SU-DHL-6 (cell line): Measurements from ENCODE around the gene AP5Z1.

Experiments
- H2AFZ ChIP-seq: fragments of 200-600 bp; sonication (generic); 2 replicates; pipeline ENCODE4 v1.6.1; 2014; ENCODE audit warnings: low read depth, mild to moderate bottlenecking, moderate library complexity, mixed read lengths, antibody characterized with exemption, low read length; ENCODE audit not compliant: severe bottlenecking
- H3F3A ChIP-seq: fragments of 200-600 bp; shearing (Covaris generic); 2 replicates; pipeline ENCODE4 v1.6.0; 2016; ENCODE audit warnings: antibody characterized with exemption, mild to moderate bottlenecking; ENCODE audit not compliant: insufficient read depth
- H3K27ac ChIP-seq: fragments of 200-600 bp; sonication (generic); 2 replicates; pipeline ENCODE4 v1.5.1; 2016; ENCODE audit warnings: low read depth, mild to moderate bottlenecking, low read length, moderate library complexity, mixed read lengths
- H3K27me3 ChIP-seq: fragments of 200-600 bp; sonication (generic), shearing (Covaris generic); 2 replicates; pipeline ENCODE4 v1.6.0; 2014; ENCODE audit warnings: mild to moderate bottlenecking, low read length
- H3K36me3 ChIP-seq: fragments of 200-600 bp; sonication (generic); 2 replicates; pipeline ENCODE4 v1.6.1; 2014; ENCODE audit warnings: mild to moderate bottlenecking, low read length, mixed read lengths
- H3K4me2 ChIP-seq: fragments of 300-600, 200-600 bp; shearing (Covaris generic), sonication (generic); 2 replicates; pipeline ENCODE4 v1.6.0; 2014; ENCODE audit warnings: low read length, low read depth, mild to moderate bottlenecking; ENCODE audit not compliant: poor library complexity, severe bottlenecking
- H3K4me3 ChIP-seq: fragments of 200-600 bp; sonication (generic); 2 replicates; pipeline ENCODE4 v1.5.1; 2014; ENCODE audit warnings: antibody characterized with exemption, low read length, mild to moderate bottlenecking, mixed read lengths; ENCODE audit not compliant: insufficient read depth, poor library complexity, severe bottlenecking
- H3K79me2 ChIP-seq: fragments of 200-600 bp; sonication (generic); 2 replicates; pipeline ENCODE4 v1.6.1; 2014; ENCODE audit warnings: mild to moderate bottlenecking, low read length, moderate library complexity; ENCODE audit not compliant: insufficient read depth
- H3K9ac ChIP-seq: fragments of 200-600 bp; sonication (generic); 2 replicates; pipeline ENCODE4 v1.7.0; 2014; ENCODE audit warnings: mild to moderate bottlenecking, low read length
- H3K9me2 ChIP-seq: fragments of 200-600 bp; sonication (generic); replicated peaks from 2 replicates; pipeline ENCODE4 v1.6.1; 2014; ENCODE audit warnings: low read length; ENCODE audit not compliant: insufficient read depth
- H3K9me3 ChIP-seq: fragments of 200-600 bp; sonication (generic); 2 replicates; pipeline ENCODE4 v1.6.1; 2014; ENCODE audit warnings: low read length, mixed read lengths; ENCODE audit not compliant: insufficient read depth
- H4K20me1 ChIP-seq: fragments of 200-600 bp; sonication (generic); 2 replicates; pipeline ENCODE4 v1.6.1; 2014; ENCODE audit warnings: low read depth, mild to moderate bottlenecking, antibody characterized with exemption, low read length, moderate library complexity, mixed read lengths
- CTCF ChIP-seq: fragments of 200-600 bp; sonication (generic); IDR thresholded peaks from one replicate; pipeline ENCODE4 v1.5.1; 2017; ENCODE audit warnings: antibody characterized with exemption, mild to moderate bottlenecking, low read length, moderate library complexity; ENCODE audit not compliant: insufficient read depth, poor library complexity, severe bottlenecking
- EZH2phosphoT487 ChIP-seq: fragments of 200-600 bp; sonication (generic), shearing (Covaris generic); conservative IDR thresholded peaks from 2 replicates; pipeline ENCODE4 v1.6.1; 2018; ENCODE audit warnings: mild to moderate bottlenecking, antibody characterized with exemption, low read length, moderate library complexity, mixed read lengths

The AP5Z1 gene

GRCh38 chr7:4755045-4755444 is 20.4 kb upstream of the AP5Z1 start:
- Histone ChIP-seq H3K36me3 (peaks cover 2% of the 10 kb centered on the region), H3K9me3 (no peaks in the 10 kb centered on the region), H3K4me3 (no peak overlapping the region), H3K79me2 (no peaks in the 10 kb centered on the region), H3K27ac (no peak overlapping the region), H3K27me3 (no peaks in the 10 kb centered on the region), H3F3A (no peaks in the 10 kb centered on the region), H3K9me2 (no peaks in the 10 kb centered on the region), H4K20me1 (no peaks in the 10 kb centered on the region), H3K4me2 (no peak overlapping the region), H2AFZ (no peak overlapping the region), H3K9ac (no peak overlapping the region)
- no peak for TF ChIP-seq CTCF
- TF ChIP-seq EZH2phosphoT487: no peak

GRCh38 chr7:4758111-4758510 is 17.3 kb upstream of the AP5Z1 start:
- Histone ChIP-seq H3K9me3 (no peaks in the 10 kb centered on the region), H3K79me2 (no peaks in the 10 kb centered on the region), H3K36me3 (peaks cover 2% of the 10 kb centered on the region), H2AFZ (no peak overlapping the region), H3K27me3 (no peaks in the 10 kb centered on the region), H3K9ac (no peak overlapping the region), H3K4me2 (no peak overlapping the region), H3K4me3 (no peak overlapping the region), H4K20me1 (no peaks in the 10 kb centered on the region), H3F3A (no peaks in the 10 kb centered on the region), H3K9me2 (no peaks in the 10 kb centered on the region), H3K27ac (no peak overlapping the region)
- no peak for TF ChIP-seq CTCF
- TF ChIP-seq EZH2phosphoT487: no peak

- no peaks in the 10 kb centered on the region for H3K27me3 ChIP-seq
- H3F3A ChIP-seq: no peaks in the 10 kb centered on the region
- no peaks in the 10 kb centered on the region for H4K20me1 ChIP-seq
- no peak overlapping the region for H3K9ac ChIP-seq
- no peak overlapping the region for H2AFZ ChIP-seq
- H3K27ac ChIP-seq: no peak overlapping the region
- no peaks in the 10 kb centered on the region for H3K9me3 ChIP-seq
- no peaks in the 10 kb centered on the region for H3K79me2 ChIP-seq
- TF ChIP-seq EZH2phosphoT487 (no peak), CTCF (no peak)
- H3K4me3 ChIP-seq: no peak overlapping the region
- H3K4me2 ChIP-seq: no peak overlapping the region
- H3K9me2 ChIP-seq: no peaks in the 10 kb centered on the region
- peaks cover 2% of the 10 kb centered on the region for H3K36me3 ChIP-seq
Observed at GRCh38 chr7:4758791-4759190, 16.6 kb upstream of the AP5Z1 start.

GRCh38 chr7:4759211-4759610 is 16.2 kb upstream of the AP5Z1 start:
- Histone ChIP-seq H3K4me2 (no peak overlapping the region), H3F3A (no peaks in the 10 kb centered on the region), H3K27ac (no peak overlapping the region), H3K36me3 (peaks cover 2% of the 10 kb centered on the region), H3K9me3 (no peaks in the 10 kb centered on the region), H4K20me1 (no peaks in the 10 kb centered on the region), H3K79me2 (no peaks in the 10 kb centered on the region), H3K27me3 (no peaks in the 10 kb centered on the region), H3K9ac (no peak overlapping the region), H3K9me2 (no peaks in the 10 kb centered on the region), H3K4me3 (no peak overlapping the region), H2AFZ (no peak overlapping the region)
- TF ChIP-seq EZH2phosphoT487 (no peak), CTCF (no peak)
